ENCODE data around the gene GBP4. TPM values are rescaled to one million over a fixed set of nuclear protein-coding genes. Genes with fewer than 3 reads are reported as not detected.

The GBP4 gene
- total and polyA plus RNA-seq, 8 donors, result 1.8 to 17.1 (median 8.0) TPM

GRCh38 chr1:89133747-89134146, 65.0 kb downstream of the GBP4 start:
- Histone ChIP-seq H3K4me3 (no peak overlapping the region), H3K9me3 (no peaks in the 10 kb centered on the region), H3K27ac (no peak overlapping the region), H3K27me3 (no peaks in the 10 kb centered on the region), H3K36me3 (no peaks in the 10 kb centered on the region), H3K4me1 (peaks cover 5 to 19% (median 9%) of the 10 kb centered on the region in 4 donors)
- WGBS, 5 donors, result 88 to 100% (median 94%) methylated on average over 1 of the region's 1 CpG; no CpG with 5 or more reads in 1 of the 5 donors
- no peak for DNase-seq
- no peak for TF ChIP-seq POLR2A (IDR thresholded peaks at IDR 0.05)
- TF ChIP-seq POLR2AphosphoS5 (IDR thresholded peaks at IDR 0.05), result no peak
- no peak for TF ChIP-seq CTCF (IDR thresholded peaks at IDR 0.05)
- TF ChIP-seq EP300 (IDR thresholded peaks at IDR 0.05), result no peak
- intact Hi-C loops (cut with DNase I; ENCODE audit: low total_unique reads), result no loop called here

Other genes starting within 250 kb of the GBP4 start
- gene KYAT3, start 206.3 kb downstream of the GBP4 start, total RNA-seq, result 100 to 1,000 TPM in 1 of 5 donors, 10 to 100 TPM in 3, 1 to 10 TPM in 1; 7.2 to 112 (median 40.4) TPM
- gene KYAT3, start 206.3 kb downstream of the GBP4 start, polyA plus RNA-seq, result 10 to 100 TPM; 20.3 to 32.1 (median 24.3) TPM
- gene RBMXL1, start 206.3 kb downstream of the GBP4 start, total RNA-seq, result 10 to 100 TPM in 4 of 5 donors, 1 to 10 TPM in 1; 8.1 to 28.6 (median 23.1) TPM
- gene RBMXL1, start 206.3 kb downstream of the GBP4 start, polyA plus RNA-seq, result 1 to 10 TPM; 4.3 to 6.9 (median 4.6) TPM
- gene GBP3, start 176.1 kb downstream of the GBP4 start, total RNA-seq, result 10 to 100 TPM in 4 of 5 donors, 1 to 10 TPM in 1; 3.6 to 57.7 (median 22.0) TPM
- gene GBP3, start 176.1 kb downstream of the GBP4 start, polyA plus RNA-seq, result 10 to 100 TPM in 2 of 3 donors, 1 to 10 TPM in 1; 6.4 to 12.7 (median 10.0) TPM
- 10 to 100 TPM in 4 of 5 donors, 1 to 10 TPM in 1; 7.6 to 43.5 (median 25.1) TPM for gene GBP1, start 133.7 kb downstream of the GBP4 start, total RNA-seq
- gene GBP1, start 133.7 kb downstream of the GBP4 start, polyA plus RNA-seq, result 10 to 100 TPM in 2 of 3 donors, 1 to 10 TPM in 1; 5.9 to 27.5 (median 15.4) TPM
- 10 to 100 TPM; 21.0 to 74.2 (median 60.3) TPM for gene GBP2, start 72.8 kb downstream of the GBP4 start, total RNA-seq
- gene GBP2, start 72.8 kb downstream of the GBP4 start, polyA plus RNA-seq, result 100 to 1,000 TPM in 1 of 3 donors, 10 to 100 TPM in 2; 37.9 to 119 (median 66.0) TPM
- not detected for gene GBP7, start 22.9 kb downstream of the GBP4 start, total RNA-seq
- gene GBP7, start 22.9 kb downstream of the GBP4 start, polyA plus RNA-seq, result not detected
- 10 to 100 TPM in 2 of 5 donors, 1 to 10 TPM in 1, not detected in 2; 1.3 to 28.6 (median 13.5) TPM for gene GBP5, start 73.9 kb upstream of the GBP4 start, total RNA-seq
- gene GBP5, start 73.9 kb upstream of the GBP4 start, polyA plus RNA-seq, result 1 to 10 TPM in 2 of 3 donors, under 1 TPM in 1; 0.75 to 3.7 (median 1.1) TPM
- gene GBP6, start 165.1 kb upstream of the GBP4 start, total RNA-seq, result 1 to 10 TPM in 1 of 5 donors, not detected in 4; 1.1 TPM
- 10 to 100 TPM in 1 of 3 donors, under 1 TPM in 1, not detected in 1; 0.46 to 50.8 TPM for gene GBP6, start 165.1 kb upstream of the GBP4 start, polyA plus RNA-seq